GM12891 (cell line): Measurements from ENCODE around the gene DNAJC11.

Source experiments
- POLR2A ChIP-seq: IDR thresholded peaks from 2 replicates; pipeline ENCODE4 v1.6.1; 2011; ENCODE audit warnings: low read depth, low read length, control low read depth
- POU2F2 ChIP-seq: IDR thresholded peaks from 2 replicates; pipeline ENCODE4 v1.6.1; 2011; ENCODE audit warnings: low read depth, mild to moderate bottlenecking, control low read depth, low read length, moderate library complexity
- SPI1 ChIP-seq: IDR thresholded peaks from 2 replicates; pipeline ENCODE4 v1.6.1; 2011; ENCODE audit warnings: low read depth, low read length, control low read depth
- TAF1 ChIP-seq: IDR thresholded peaks from 2 replicates; pipeline ENCODE4 v1.6.1; 2011; ENCODE audit warnings: low read depth, low read length, control low read depth

GRCh38 chr1:6588893-6589520 lies 112.6 kb downstream of the DNAJC11 start:
- TF ChIP-seq POLR2A (no peak), TAF1 (no peak), SPI1 (no peak), POU2F2 (no peak)
